ENCODE measurements around the gene KCNG2. TPM values are rescaled to one million over a fixed set of nuclear protein-coding genes. Genes with fewer than 3 reads are reported as not detected.

The KCNG2 gene
- total RNA-seq, 1 experiment from 2014 or later, result not detected

DNA sequence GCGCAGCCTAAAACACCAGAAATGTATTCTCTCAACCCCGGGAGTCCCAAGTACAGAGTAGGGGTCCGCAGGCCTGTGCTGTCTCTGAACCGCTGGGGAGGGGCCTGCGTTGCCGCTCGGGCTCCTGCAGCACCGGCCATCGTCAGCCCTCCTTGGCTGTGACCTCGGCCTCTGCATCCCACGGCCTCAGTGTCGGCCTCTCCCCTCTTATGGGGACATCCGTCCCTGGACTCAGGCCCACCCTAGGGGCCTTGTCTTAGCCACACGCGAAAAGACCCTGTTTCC lies 50.5 kb downstream of the KCNG2 start:
- Histone ChIP-seq H4K20me1 (ENCODE audit: insufficient read depth) (no peaks in the 10 kb centered on the region), H3K36me3 (ENCODE audit: control insufficient read depth in 1 of 2, insufficient read depth in 2 of 2, low read length in 2 of 2) (no peaks in the 10 kb centered on the region), H3K27me3 (ENCODE audit: insufficient read depth, low read length) (no peaks in the 10 kb centered on the region), H3K27ac (ENCODE audit: low read depth, low read length) (no peak overlapping the region), H3K9me2 (ENCODE audit: insufficient read depth) (no peaks in the 10 kb centered on the region), H3K9ac (ENCODE audit: low read length) (no peak overlapping the region), H2AFZ (ENCODE audit: low read depth, low read length, poor library complexity, severe bottlenecking) (no peak overlapping the region), H3K4me3 (replicated peaks in 1 of 2; ENCODE audit: low read depth in 1 of 2, low read length in 2 of 2) (no peak overlapping the region), H3K4me1 (ENCODE audit: control insufficient read depth in 1 of 2, insufficient read depth in 2 of 2, low read length in 2 of 2) (peaks cover 0 to 11% of the 10 kb centered on the region in 2 experiments; a peak in 1 of 4 replicates), H3K79me2 (ENCODE audit: insufficient read depth, low read length) (no peaks in the 10 kb centered on the region), H3K4me2 (ENCODE audit: low read length) (no peak overlapping the region), H3K9me3 (ENCODE audit: control insufficient read depth in 1 of 2, insufficient read depth in 1 of 2, low read depth in 1 of 2, low read length in 2 of 2) (no peaks in the 10 kb centered on the region)
- DNase-seq (ENCODE audit: low read depth, low spot score) (no peak), ATAC-seq (no peak)
- no TSS peak for BruUV-seq (replicated peaks)
- intact Hi-C loops (cut with micrococcal nuclease), result no loop called here
- RAD21 ChIA-PET (ENCODE audit: low non-redundant PET in 1 of 2, low total read pairs in 2 of 2, uncharacterized antibody in 2 of 2, unreplicated experiment in 2 of 2), result no interaction called here
- POLR2A ChIA-PET, result no interaction called here
- TF ChIP-seq CBX3 (IDR thresholded peaks at IDR 0.05; ENCODE audit: low read depth) (no peak), SRF (IDR thresholded peaks at IDR 0.05; ENCODE audit: low read depth) (no peak), EZH2 (IDR thresholded peaks at IDR 0.05) (no peak), EZH2phosphoT487 (IDR thresholded peaks at IDR 0.05; ENCODE audit: borderline replicate concordance) (no peak), ELF1 (IDR thresholded peaks at IDR 0.05; ENCODE audit: borderline replicate concordance, low read depth) (no peak), POLR2AphosphoS5 (IDR thresholded peaks at IDR 0.05; ENCODE audit: low read depth, low read length) (no peak), JUND (IDR thresholded peaks at IDR 0.05) (no peak), ZFX (IDR thresholded peaks at IDR 0.05) (no peak), SP1 (IDR thresholded peaks at IDR 0.05; ENCODE audit: low read depth) (no peak), RAD21 (IDR thresholded peaks at IDR 0.05; ENCODE audit: low read depth) (no peak), TCF7L2 (IDR thresholded peaks at IDR 0.05; ENCODE audit: borderline replicate concordance, extremely low read depth, insufficient read depth, insufficient read length) (no peak)
- TF ChIP-seq, protein P1, sequence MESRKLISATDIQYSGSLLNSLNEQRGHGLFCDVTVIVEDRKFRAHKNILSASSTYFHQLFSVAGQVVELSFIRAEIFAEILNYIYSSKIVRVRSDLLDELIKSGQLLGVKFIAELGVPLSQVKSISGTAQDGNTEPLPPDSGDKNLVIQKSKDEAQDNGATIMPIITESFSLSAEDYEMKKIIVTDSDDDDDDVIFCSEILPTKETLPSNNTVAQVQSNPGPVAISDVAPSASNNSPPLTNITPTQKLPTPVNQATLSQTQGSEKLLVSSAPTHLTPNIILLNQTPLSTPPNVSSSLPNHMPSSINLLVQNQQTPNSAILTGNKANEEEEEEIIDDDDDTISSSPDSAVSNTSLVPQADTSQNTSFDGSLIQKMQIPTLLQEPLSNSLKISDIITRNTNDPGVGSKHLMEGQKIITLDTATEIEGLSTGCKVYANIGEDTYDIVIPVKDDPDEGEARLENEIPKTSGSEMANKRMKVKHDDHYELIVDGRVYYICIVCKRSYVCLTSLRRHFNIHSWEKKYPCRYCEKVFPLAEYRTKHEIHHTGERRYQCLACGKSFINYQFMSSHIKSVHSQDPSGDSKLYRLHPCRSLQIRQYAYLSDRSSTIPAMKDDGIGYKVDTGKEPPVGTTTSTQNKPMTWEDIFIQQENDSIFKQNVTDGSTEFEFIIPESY (IDR thresholded peaks at IDR 0.05; ENCODE audit: extremely low read depth, insufficient replicate concordance, low read length), result no peak
- TF ChIP-seq, protein P2, sequence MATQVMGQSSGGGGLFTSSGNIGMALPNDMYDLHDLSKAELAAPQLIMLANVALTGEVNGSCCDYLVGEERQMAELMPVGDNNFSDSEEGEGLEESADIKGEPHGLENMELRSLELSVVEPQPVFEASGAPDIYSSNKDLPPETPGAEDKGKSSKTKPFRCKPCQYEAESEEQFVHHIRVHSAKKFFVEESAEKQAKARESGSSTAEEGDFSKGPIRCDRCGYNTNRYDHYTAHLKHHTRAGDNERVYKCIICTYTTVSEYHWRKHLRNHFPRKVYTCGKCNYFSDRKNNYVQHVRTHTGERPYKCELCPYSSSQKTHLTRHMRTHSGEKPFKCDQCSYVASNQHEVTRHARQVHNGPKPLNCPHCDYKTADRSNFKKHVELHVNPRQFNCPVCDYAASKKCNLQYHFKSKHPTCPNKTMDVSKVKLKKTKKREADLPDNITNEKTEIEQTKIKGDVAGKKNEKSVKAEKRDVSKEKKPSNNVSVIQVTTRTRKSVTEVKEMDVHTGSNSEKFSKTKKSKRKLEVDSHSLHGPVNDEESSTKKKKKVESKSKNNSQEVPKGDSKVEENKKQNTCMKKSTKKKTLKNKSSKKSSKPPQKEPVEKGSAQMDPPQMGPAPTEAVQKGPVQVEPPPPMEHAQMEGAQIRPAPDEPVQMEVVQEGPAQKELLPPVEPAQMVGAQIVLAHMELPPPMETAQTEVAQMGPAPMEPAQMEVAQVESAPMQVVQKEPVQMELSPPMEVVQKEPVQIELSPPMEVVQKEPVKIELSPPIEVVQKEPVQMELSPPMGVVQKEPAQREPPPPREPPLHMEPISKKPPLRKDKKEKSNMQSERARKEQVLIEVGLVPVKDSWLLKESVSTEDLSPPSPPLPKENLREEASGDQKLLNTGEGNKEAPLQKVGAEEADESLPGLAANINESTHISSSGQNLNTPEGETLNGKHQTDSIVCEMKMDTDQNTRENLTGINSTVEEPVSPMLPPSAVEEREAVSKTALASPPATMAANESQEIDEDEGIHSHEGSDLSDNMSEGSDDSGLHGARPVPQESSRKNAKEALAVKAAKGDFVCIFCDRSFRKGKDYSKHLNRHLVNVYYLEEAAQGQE (IDR thresholded peaks at IDR 0.05; ENCODE audit: low read depth), result no peak
- TF ChIP-seq, protein P3, sequence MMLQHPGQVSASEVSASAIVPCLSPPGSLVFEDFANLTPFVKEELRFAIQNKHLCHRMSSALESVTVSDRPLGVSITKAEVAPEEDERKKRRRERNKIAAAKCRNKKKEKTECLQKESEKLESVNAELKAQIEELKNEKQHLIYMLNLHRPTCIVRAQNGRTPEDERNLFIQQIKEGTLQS (IDR thresholded peaks at IDR 0.05), result no peak
- CTCF ChIA-PET, result no interaction called here

Data from HCT116 (cell line).